ENCODE results near the gene CA4.
"Not testable (repeated sequence)": the region's sequence is repeated elsewhere in the genome, so short reads cannot be mapped to it uniquely, and the experiment has no call there.

The CA4 gene

GRCh38 chr17:60167065-60167741 lies 17.4 kb downstream of the CA4 start:
- no peaks in the 10 kb centered on the region for H3K36me3 ChIP-seq (ENCODE audit: control insufficient read depth, insufficient read depth, low read length)
- H3K9me3 ChIP-seq (ENCODE audit: control insufficient read depth, insufficient read depth, low read length): no peaks in the 10 kb centered on the region
- WGBS (ENCODE audit: insufficient coverage, insufficient read length): no CpG with 5 or more reads among the region's 11 CpGs
- DNase-seq (ENCODE audit: low read depth, low spot score): no peak
- no peaks in the 10 kb centered on the region for H3K27me3 ChIP-seq (ENCODE audit: control insufficient read depth, insufficient read depth, low read length)
- no peak overlapping the region for H3K27ac ChIP-seq (ENCODE audit: low read length)
- peaks cover 10% of the 10 kb centered on the region for H3K4me1 ChIP-seq (ENCODE audit: control insufficient read depth, insufficient read depth, low read length)
- H3K4me3 ChIP-seq (ENCODE audit: low read length): no peak overlapping the region

- no peak for DNase-seq (ENCODE audit: low read depth, low spot score)
- WGBS (ENCODE audit: insufficient coverage, insufficient read length): no CpG with 5 or more reads among the region's 7 CpGs
- no peaks in the 10 kb centered on the region for H3K36me3 ChIP-seq (ENCODE audit: control insufficient read depth, insufficient read depth, low read length)
- no peak overlapping the region for H3K4me3 ChIP-seq (ENCODE audit: low read length)
- no peaks in the 10 kb centered on the region for H3K9me3 ChIP-seq (ENCODE audit: control insufficient read depth, insufficient read depth, low read length)
- H3K27ac ChIP-seq (ENCODE audit: low read length): no peak overlapping the region
- 0 out of 2 replicates have a peak, but pooled peaks cover 1% of the 10 kb centered on the region for H3K4me1 ChIP-seq (ENCODE audit: control insufficient read depth, insufficient read depth, low read length)
- H3K27me3 ChIP-seq (ENCODE audit: control insufficient read depth, insufficient read depth, low read length): no peaks in the 10 kb centered on the region
These were observed 18.9 kb downstream of the CA4 start for GRCh38 chr17:60168654-60169053.

- Histone ChIP-seq H3K4me1 (ENCODE audit: control insufficient read depth, insufficient read depth, low read length) (0 out of 2 replicates have a peak, but pooled peaks cover 1% of the 10 kb centered on the region), H3K4me3 (ENCODE audit: low read length) (no peak overlapping the region), H3K36me3 (ENCODE audit: control insufficient read depth, insufficient read depth, low read length) (no peaks in the 10 kb centered on the region), H3K27ac (ENCODE audit: low read length) (no peak overlapping the region), H3K9me3 (ENCODE audit: control insufficient read depth, insufficient read depth, low read length) (no peaks in the 10 kb centered on the region), H3K27me3 (ENCODE audit: control insufficient read depth, insufficient read depth, low read length) (no peaks in the 10 kb centered on the region)
- no peak for DNase-seq (ENCODE audit: low read depth, low spot score)
- WGBS (ENCODE audit: insufficient coverage, insufficient read length): no CpG with 5 or more reads among the region's 10 CpGs
These were observed 20.4 kb downstream of the CA4 start for GRCh38 chr17:60169921-60170817.

- Histone ChIP-seq H3K4me1 (ENCODE audit: control insufficient read depth, insufficient read depth, low read length) (0 out of 2 replicates have a peak, but pooled peaks cover 1% of the 10 kb centered on the region), H3K4me3 (ENCODE audit: low read length) (no peak overlapping the region), H3K9me3 (ENCODE audit: control insufficient read depth, insufficient read depth, low read length) (no peaks in the 10 kb centered on the region), H3K27me3 (ENCODE audit: control insufficient read depth, insufficient read depth, low read length) (no peaks in the 10 kb centered on the region), H3K27ac (ENCODE audit: low read length) (no peak overlapping the region), H3K36me3 (ENCODE audit: control insufficient read depth, insufficient read depth, low read length) (no peaks in the 10 kb centered on the region)
- DNase-seq (ENCODE audit: low read depth, low spot score): no peak
- no CpG with 5 or more reads among the region's 8 CpGs for WGBS (ENCODE audit: insufficient coverage, insufficient read length)
These were observed 21.3 kb downstream of the CA4 start for GRCh38 chr17:60170835-60171752.

- Histone ChIP-seq H3K4me3 (ENCODE audit: low read length) (no peak overlapping the region), H3K9me3 (ENCODE audit: control insufficient read depth, insufficient read depth, low read length) (no peaks in the 10 kb centered on the region), H3K27me3 (ENCODE audit: control insufficient read depth, insufficient read depth, low read length) (no peaks in the 10 kb centered on the region), H3K27ac (ENCODE audit: low read length) (no peak overlapping the region), H3K36me3 (ENCODE audit: control insufficient read depth, insufficient read depth, low read length) (no peaks in the 10 kb centered on the region), H3K4me1 (ENCODE audit: control insufficient read depth, insufficient read depth, low read length) (0 out of 2 replicates have a peak, but pooled peaks cover 1% of the 10 kb centered on the region)
- DNase-seq (ENCODE audit: low read depth, low spot score): no peak
- WGBS (ENCODE audit: insufficient coverage, insufficient read length): no CpG with 5 or more reads among the region's 8 CpGs
These were observed 21.9 kb downstream of the CA4 start for GRCh38 chr17:60171753-60172079.

GRCh38 chr17:60173304-60173819 lies 23.6 kb downstream of the CA4 start:
- Histone ChIP-seq H3K4me1 (ENCODE audit: control insufficient read depth, insufficient read depth, low read length) (0 out of 2 replicates have a peak, but pooled peaks cover 1% of the 10 kb centered on the region), H3K36me3 (ENCODE audit: control insufficient read depth, insufficient read depth, low read length) (no peaks in the 10 kb centered on the region), H3K27me3 (ENCODE audit: control insufficient read depth, insufficient read depth, low read length) (no peaks in the 10 kb centered on the region), H3K9me3 (ENCODE audit: control insufficient read depth, insufficient read depth, low read length) (no peaks in the 10 kb centered on the region), H3K27ac (ENCODE audit: low read length) (no peak overlapping the region), H3K4me3 (ENCODE audit: low read length) (no peak overlapping the region)
- DNase-seq (ENCODE audit: low read depth, low spot score): no peak
- WGBS (ENCODE audit: insufficient coverage, insufficient read length): no CpG with 5 or more reads among the region's 2 CpGs

GRCh38 chr17:60174035-60174434 lies 24.3 kb downstream of the CA4 start:
- Histone ChIP-seq H3K4me1 (ENCODE audit: control insufficient read depth, insufficient read depth, low read length) (no peaks in the 10 kb centered on the region), H3K27ac (ENCODE audit: low read length) (no peak overlapping the region), H3K4me3 (ENCODE audit: low read length) (no peak overlapping the region), H3K27me3 (ENCODE audit: control insufficient read depth, insufficient read depth, low read length) (no peaks in the 10 kb centered on the region), H3K9me3 (ENCODE audit: control insufficient read depth, insufficient read depth, low read length) (no peaks in the 10 kb centered on the region), H3K36me3 (ENCODE audit: control insufficient read depth, insufficient read depth, low read length) (no peaks in the 10 kb centered on the region)
- no CpG with 5 or more reads among the region's 3 CpGs for WGBS (ENCODE audit: insufficient coverage, insufficient read length)
- DNase-seq (ENCODE audit: low read depth, low spot score): no peak

GRCh38 chr17:60174767-60175166 lies 25.0 kb downstream of the CA4 start:
- H3K36me3 ChIP-seq (ENCODE audit: control insufficient read depth, insufficient read depth, low read length); H3K4me3 ChIP-seq (ENCODE audit: low read length): not testable (repeated sequence)
- WGBS (ENCODE audit: insufficient coverage, insufficient read length): no CpG with 5 or more reads among the region's 6 CpGs

GRCh38 chr17:60176763-60177162 lies 27.0 kb downstream of the CA4 start:
- not testable (repeated sequence) for H3K27ac ChIP-seq (ENCODE audit: low read length); H3K36me3 ChIP-seq (ENCODE audit: control insufficient read depth, insufficient read depth, low read length); H3K4me3 ChIP-seq (ENCODE audit: low read length); DNase-seq (ENCODE audit: low read depth, low spot score); H3K27me3 ChIP-seq (ENCODE audit: control insufficient read depth, insufficient read depth, low read length); H3K9me3 ChIP-seq (ENCODE audit: control insufficient read depth, insufficient read depth, low read length); H3K4me1 ChIP-seq (ENCODE audit: control insufficient read depth, insufficient read depth, low read length)
- WGBS (ENCODE audit: insufficient coverage, insufficient read length): no CpG with 5 or more reads among the region's 5 CpGs

More at GRCh38 chr17:60174767-60175166, 25.0 kb downstream of the CA4 start:
- H3K27ac ChIP-seq (ENCODE audit: low read length); H3K4me1 ChIP-seq (ENCODE audit: control insufficient read depth, insufficient read depth, low read length); H3K27me3 ChIP-seq (ENCODE audit: control insufficient read depth, insufficient read depth, low read length); H3K9me3 ChIP-seq (ENCODE audit: control insufficient read depth, insufficient read depth, low read length); DNase-seq (ENCODE audit: low read depth, low spot score): not testable (repeated sequence)

- H3K36me3 ChIP-seq (ENCODE audit: control insufficient read depth, insufficient read depth, low read length); DNase-seq (ENCODE audit: low read depth, low spot score); H3K4me1 ChIP-seq (ENCODE audit: control insufficient read depth, insufficient read depth, low read length); H3K4me3 ChIP-seq (ENCODE audit: low read length); H3K27ac ChIP-seq (ENCODE audit: low read length); H3K9me3 ChIP-seq (ENCODE audit: control insufficient read depth, insufficient read depth, low read length); H3K27me3 ChIP-seq (ENCODE audit: control insufficient read depth, insufficient read depth, low read length): not testable (repeated sequence)
- no CpG with 5 or more reads among the region's 2 CpGs for WGBS (ENCODE audit: insufficient coverage, insufficient read length)
These were observed 28.4 kb downstream of the CA4 start for GRCh38 chr17:60178180-60178579.

Measured in iPS DF 6.9 (cell line).